Body of pancreas (tissue), 4 donors: ENCODE results near the gene GEMIN2.

Experiments
- POLR2A ChIP-seq, 3 donors: fragments of 450-650 bp; IDR thresholded peaks; one replicate each; pipeline ENCODE4 v1.6.1; 2016; ENCODE audit warnings: antibody characterized with exemption in 3 of 3, mild to moderate bottlenecking in 2 of 3
- TF ChIP-seq, protein P1 (sequence below), 7 experiments: fragments of 450-650 bp in 4 of 7; fragments of 200-600 bp in 3 of 7; sonication (generic) in 3 of 7; IDR thresholded peaks; one replicate each; pipeline ENCODE4 v1.5.1; 2016 to 2019; ENCODE audit warnings: antibody characterized with exemption in 7 of 7

DNA sequence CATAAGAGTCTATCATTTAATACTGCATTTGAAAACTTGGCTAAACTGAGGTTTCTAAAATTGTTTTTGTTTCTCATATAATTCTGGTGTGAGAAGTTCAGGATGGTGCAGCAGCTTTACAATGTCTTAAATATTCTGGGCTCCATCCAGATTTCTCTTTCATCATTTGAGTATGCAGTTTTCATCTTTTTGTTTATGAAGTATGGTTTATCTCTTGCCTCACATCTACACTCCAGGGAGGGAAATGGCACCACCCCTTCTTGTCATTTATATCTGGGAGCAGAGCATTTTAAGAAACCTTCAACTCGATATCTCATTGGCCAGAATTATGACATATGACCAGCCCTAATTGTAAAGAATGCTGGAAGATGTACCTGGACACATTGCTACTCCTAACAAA, 24.3 kb downstream of the GEMIN2 start:
- TF ChIP-seq, protein P1, sequence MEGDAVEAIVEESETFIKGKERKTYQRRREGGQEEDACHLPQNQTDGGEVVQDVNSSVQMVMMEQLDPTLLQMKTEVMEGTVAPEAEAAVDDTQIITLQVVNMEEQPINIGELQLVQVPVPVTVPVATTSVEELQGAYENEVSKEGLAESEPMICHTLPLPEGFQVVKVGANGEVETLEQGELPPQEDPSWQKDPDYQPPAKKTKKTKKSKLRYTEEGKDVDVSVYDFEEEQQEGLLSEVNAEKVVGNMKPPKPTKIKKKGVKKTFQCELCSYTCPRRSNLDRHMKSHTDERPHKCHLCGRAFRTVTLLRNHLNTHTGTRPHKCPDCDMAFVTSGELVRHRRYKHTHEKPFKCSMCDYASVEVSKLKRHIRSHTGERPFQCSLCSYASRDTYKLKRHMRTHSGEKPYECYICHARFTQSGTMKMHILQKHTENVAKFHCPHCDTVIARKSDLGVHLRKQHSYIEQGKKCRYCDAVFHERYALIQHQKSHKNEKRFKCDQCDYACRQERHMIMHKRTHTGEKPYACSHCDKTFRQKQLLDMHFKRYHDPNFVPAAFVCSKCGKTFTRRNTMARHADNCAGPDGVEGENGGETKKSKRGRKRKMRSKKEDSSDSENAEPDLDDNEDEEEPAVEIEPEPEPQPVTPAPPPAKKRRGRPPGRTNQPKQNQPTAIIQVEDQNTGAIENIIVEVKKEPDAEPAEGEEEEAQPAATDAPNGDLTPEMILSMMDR (IDR thresholded peaks at IDR 0.05) = no peak
- no peak for TF ChIP-seq POLR2A (IDR thresholded peaks at IDR 0.05)
